CD8-positive, alpha-beta memory T cell (primary cell): Measurements from ENCODE around the gene C10orf105. TPM values are rescaled to one million over a fixed set of nuclear protein-coding genes. Genes with fewer than 3 reads are reported as not detected.

ENCODE experiments used
- CTCF ChIA-PET: fragments of 350-600 bp; sonication (Branson Sonifier 250); formaldehyde crosslinking; loops from one replicate; lab custom pipeline; 2021; ENCODE audit warnings: antibody characterized with exemption; lab: Charles Lee
- POLR2A ChIA-PET: fragments of 350-600 bp; sonication (Branson Sonifier 250); formaldehyde crosslinking; loops from one replicate; lab custom pipeline; 2021; ENCODE audit warnings: antibody characterized with exemption; lab: Charles Lee
- DNase-seq, 5 donors: peaks; one replicate each; pipeline versions ENCODE4 v3.0.0 to v3.0.0-alpha.2; 2020 to 2022; ENCODE audit warnings: mixed read lengths in 1 of 5
- H3K27ac ChIP-seq: one replicate; pipeline ENCODE4 v1.7.0; 2013; ENCODE audit warnings: low read depth, mild to moderate bottlenecking, low read length, moderate library complexity
- H3K27me3 ChIP-seq: 2 replicates; pipeline ENCODE4 v1.7.0; 2013; ENCODE audit warnings: low read length, mild to moderate bottlenecking; ENCODE audit not compliant: insufficient read depth, poor library complexity, severe bottlenecking
- H3K36me3 ChIP-seq: 2 replicates; pipeline ENCODE4 v1.7.0; 2013; ENCODE audit warnings: mild to moderate bottlenecking, low read length, moderate library complexity; ENCODE audit not compliant: insufficient read depth
- H3K4me1 ChIP-seq: 2 replicates; pipeline ENCODE4 v1.7.0; 2013; ENCODE audit warnings: mild to moderate bottlenecking, low read length, moderate library complexity; ENCODE audit not compliant: insufficient read depth
- H3K4me3 ChIP-seq: 2 replicates; pipeline ENCODE4 v1.7.0; 2013; ENCODE audit warnings: mild to moderate bottlenecking, low read length
- H3K9me3 ChIP-seq: 2 replicates; pipeline ENCODE4 v1.7.0; 2013; ENCODE audit warnings: mild to moderate bottlenecking, low read length
- H3K27ac Mint-ChIP-seq, 8 donors: one replicate each; pipeline ENCODE4 v1.8.0; 2020 to 2021; ENCODE audit warnings: mixed read lengths in 8 of 8, mild to moderate bottlenecking in 6 of 8, inconsistent platforms in 3 of 8, moderate library complexity in 3 of 8
- H3K27me3 Mint-ChIP-seq, 2 donors: one replicate each; pipeline ENCODE4 v1.8.0; 2020 to 2021; ENCODE audit warnings: mixed read lengths in 2 of 2, mild to moderate bottlenecking in 1 of 2, moderate library complexity in 1 of 2
- H3K36me3 Mint-ChIP-seq, 3 donors: one replicate each; pipeline ENCODE4 v1.8.0; 2020 to 2021; ENCODE audit warnings: mixed read lengths in 3 of 3, inconsistent platforms in 1 of 3, mild to moderate bottlenecking in 1 of 3
- H3K4me1 Mint-ChIP-seq, 3 donors: one replicate each; pipeline ENCODE4 v1.8.0; 2020 to 2021; ENCODE audit warnings: mixed read lengths in 3 of 3, inconsistent platforms in 1 of 3, mild to moderate bottlenecking in 1 of 3
- H3K4me3 Mint-ChIP-seq, 7 donors: one replicate each; pipeline ENCODE4 v1.8.0; 2020 to 2021; ENCODE audit warnings: mixed read lengths in 7 of 7, mild to moderate bottlenecking in 6 of 7, moderate library complexity in 4 of 7, inconsistent platforms in 2 of 7
- H3K9me3 Mint-ChIP-seq, 5 donors: one replicate each; pipeline ENCODE4 v1.8.0; 2020 to 2022; ENCODE audit warnings: mixed read lengths in 5 of 5, mild to moderate bottlenecking in 3 of 5, moderate library complexity in 2 of 5, inconsistent platforms in 1 of 5
- polyA plus RNA-seq: library from polyadenylated mRNA; unstranded; fragments of 300-500 nt; fragmentation: Illumina TruSeq; gene quantifications from one replicate; pipeline ENCODE4 v1.2.3, GENCODE V29; 2021
- total RNA-seq, 2 experiments: library from RNA; stranded (reverse); gene quantifications; one replicate each; pipeline ENCODE4 v1.2.3, GENCODE V29; 2021

C10orf105 gene
- total and polyA plus RNA-seq, 3 experiments from 2014 or later = 0.04 to 0.23 (median 0.11) TPM

DNA sequence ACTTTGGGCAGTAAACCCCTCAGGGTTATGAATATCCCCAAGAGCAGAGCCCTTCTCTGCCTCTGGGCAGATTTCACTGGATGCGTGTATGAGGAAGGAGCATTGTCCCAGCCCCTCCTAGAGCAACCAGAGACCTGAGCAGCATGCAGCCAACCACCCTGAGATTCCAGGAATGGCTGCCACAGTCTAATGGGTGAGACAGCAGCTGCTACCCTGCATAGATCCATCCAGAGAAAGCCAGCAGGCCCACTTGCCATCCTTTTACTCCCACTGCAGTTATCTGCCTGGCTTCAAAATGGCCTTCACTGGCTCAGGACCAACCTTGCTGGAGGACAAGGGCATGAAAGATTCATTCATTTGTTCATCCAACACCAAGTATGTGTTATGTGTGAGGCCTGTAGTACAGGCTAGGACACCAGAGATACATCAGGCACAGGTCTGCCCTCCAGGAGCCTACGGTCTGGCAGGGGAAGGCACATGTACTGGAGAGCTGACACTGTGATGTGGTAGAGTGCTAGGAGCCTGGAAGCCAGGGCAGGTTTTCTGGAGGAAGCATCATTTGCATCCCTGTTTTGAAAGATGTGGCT lies 26.2 kb upstream of the C10orf105 start:
- Histone ChIP-seq H3K27ac (peak overlapping the region; percentile 60), H3K9me3 (no peaks in the 10 kb centered on the region), H3K36me3 (no peaks in the 10 kb centered on the region), H3K4me1 (peaks cover 100% of the 10 kb centered on the region), H3K4me3 (peak overlapping the region; percentile 20), H3K27me3 (no peaks in the 10 kb centered on the region)
- Mint-ChIP-seq H3K9me3 (no peaks in the 10 kb centered on the region), H3K27me3 (no peaks in the 10 kb centered on the region), H3K4me3 (peak overlapping the region in 6 of 7 donors; percentile 48 to 72 (median 62)), H3K36me3 (peaks cover 0 to 16% (median 5%) of the 10 kb centered on the region in 3 donors), H3K4me1 (peaks cover 100% of the 10 kb centered on the region in 3 donors), H3K27ac (peak overlapping the region; percentile 88 to 99 (median 95))
- DNase-seq = no peak
- ChIA-PET POLR2A (interaction anchor here (1.2 to 5.3 kb wide), 3 partner anchors 9 to 27 kb away, joined by 3 to 25 read pairs (median 6); partner anchors contain the start of gene VSIR), CTCF (interaction anchor here (1.2 to 10.4 kb wide), 7 partner anchors 9 to 66 kb away, joined by 3 to 152 read pairs (median 10); partner anchors contain the start of gene VSIR)

DNA sequence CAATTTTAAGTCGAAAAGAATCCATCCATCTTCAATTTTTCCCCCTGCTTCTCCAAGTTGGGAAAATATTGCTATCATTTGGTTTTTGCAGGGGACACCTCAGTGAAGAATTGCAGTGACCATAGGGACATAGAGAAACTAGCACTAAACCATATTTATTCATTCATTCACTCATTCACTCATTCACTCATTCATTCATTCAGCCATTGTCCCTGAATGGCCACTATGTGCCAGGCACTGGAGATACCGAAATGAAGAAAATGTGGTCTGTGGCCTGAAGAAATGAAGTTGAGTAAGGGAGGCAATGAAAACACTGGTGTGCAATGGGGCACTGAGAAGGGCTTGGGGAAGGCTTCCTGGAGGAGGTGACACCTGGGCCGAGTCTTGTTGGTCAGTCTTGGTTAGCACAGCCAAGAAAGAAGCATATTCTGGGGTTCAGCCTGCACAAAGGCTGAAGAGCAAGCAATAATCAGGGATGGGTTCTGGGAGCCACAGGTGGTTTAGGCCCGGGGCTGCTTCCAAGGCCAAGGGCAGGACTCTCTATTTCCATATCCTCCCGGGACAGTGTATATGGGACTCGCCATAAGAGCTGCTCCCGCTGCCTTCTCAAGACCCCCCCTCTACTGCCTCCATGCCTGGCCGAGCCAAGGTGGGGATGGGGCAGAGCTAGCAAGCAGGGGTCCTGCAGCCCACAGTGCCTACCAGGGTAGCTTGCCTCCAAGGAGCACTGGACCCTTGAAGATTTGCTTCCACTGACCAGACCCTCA lies 25.5 kb upstream of the C10orf105 start:
- POLR2A ChIA-PET = interaction anchor here (1.2 to 5.3 kb wide), 3 partner anchors 9 to 28 kb away, joined by 3 to 25 read pairs (median 6); partner anchors contain the start of gene VSIR
- Histone ChIP-seq H3K9me3 (no peaks in the 10 kb centered on the region), H3K27me3 (no peaks in the 10 kb centered on the region), H3K27ac (no peak overlapping the region), H3K36me3 (no peaks in the 10 kb centered on the region), H3K4me1 (peaks cover 100% of the 10 kb centered on the region), H3K4me3 (peak overlapping the region; percentile 20)
- CTCF ChIA-PET = interaction anchor here (1.2 to 10.4 kb wide), 3 partner anchors 17 to 37 kb away, joined by 3 to 152 read pairs (median 5); no protein-coding TSS in a partner anchor
- peaks cover 100% of the 10 kb centered on the region in 3 donors for H3K4me1 Mint-ChIP-seq
- H3K27ac Mint-ChIP-seq = peak overlapping the region; percentile 57 to 99 (median 95)
- peaks cover 0 to 9% (median 1%) of the 10 kb centered on the region in 3 donors for H3K36me3 Mint-ChIP-seq
- H3K9me3 Mint-ChIP-seq = no peaks in the 10 kb centered on the region
- DNase-seq = no peak
- no peaks in the 10 kb centered on the region for H3K27me3 Mint-ChIP-seq
- peak overlapping the region; percentile 15 to 72 (median 60) for H3K4me3 Mint-ChIP-seq

DNA sequence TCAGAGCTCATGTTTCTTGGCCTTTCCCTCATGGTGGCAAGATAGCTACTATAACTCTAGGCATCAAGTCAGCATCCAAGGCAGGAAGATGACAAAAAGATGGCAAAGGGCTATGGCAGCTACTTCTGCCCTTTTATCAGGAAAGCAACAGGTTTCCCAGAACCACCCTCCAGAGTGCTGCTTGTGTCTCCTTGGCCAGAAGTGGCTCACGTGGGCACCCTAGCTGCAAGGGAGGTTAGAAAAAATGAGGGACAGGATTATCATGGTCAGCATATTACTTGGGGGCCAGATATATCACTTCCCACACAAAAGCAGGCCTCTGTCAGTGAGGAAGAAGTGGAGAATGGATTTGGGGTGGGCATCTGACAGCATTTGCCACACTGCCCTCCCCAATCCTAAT lies 24.3 kb upstream of the C10orf105 start:
- no peaks in the 10 kb centered on the region for H3K36me3 ChIP-seq
- CTCF ChIA-PET = interaction anchor here (1.1 to 10.4 kb wide), 6 partner anchors 8 to 47 kb away, joined by 3 to 152 read pairs (median 9); partner anchors contain the start of gene VSIR
- H3K9me3 Mint-ChIP-seq = no peaks in the 10 kb centered on the region
- H3K27ac ChIP-seq = no peak overlapping the region
- peaks cover 0 to 2% (median 0%) of the 10 kb centered on the region in 3 donors for H3K36me3 Mint-ChIP-seq
- H3K4me1 ChIP-seq = peaks cover 100% of the 10 kb centered on the region
- peaks cover 98 to 100% (median 100%) of the 10 kb centered on the region in 3 donors for H3K4me1 Mint-ChIP-seq
- H3K27me3 Mint-ChIP-seq = no peaks in the 10 kb centered on the region
- H3K27ac Mint-ChIP-seq = peak overlapping the region; percentile 93 to 99 (median 96)
- peak overlapping the region in 4 of 7 donors; percentile 35 to 80 (median 66) for H3K4me3 Mint-ChIP-seq
- H3K9me3 ChIP-seq = no peaks in the 10 kb centered on the region
- no peaks in the 10 kb centered on the region for H3K27me3 ChIP-seq
- no peak for DNase-seq
- POLR2A ChIA-PET = interaction anchor here (1.0 to 4.3 kb wide), 4 partner anchors 8 to 29 kb away, joined by 3 to 29 read pairs (median 8); partner anchors contain the start of gene VSIR
- peak overlapping the region; percentile 32 for H3K4me3 ChIP-seq

DNA sequence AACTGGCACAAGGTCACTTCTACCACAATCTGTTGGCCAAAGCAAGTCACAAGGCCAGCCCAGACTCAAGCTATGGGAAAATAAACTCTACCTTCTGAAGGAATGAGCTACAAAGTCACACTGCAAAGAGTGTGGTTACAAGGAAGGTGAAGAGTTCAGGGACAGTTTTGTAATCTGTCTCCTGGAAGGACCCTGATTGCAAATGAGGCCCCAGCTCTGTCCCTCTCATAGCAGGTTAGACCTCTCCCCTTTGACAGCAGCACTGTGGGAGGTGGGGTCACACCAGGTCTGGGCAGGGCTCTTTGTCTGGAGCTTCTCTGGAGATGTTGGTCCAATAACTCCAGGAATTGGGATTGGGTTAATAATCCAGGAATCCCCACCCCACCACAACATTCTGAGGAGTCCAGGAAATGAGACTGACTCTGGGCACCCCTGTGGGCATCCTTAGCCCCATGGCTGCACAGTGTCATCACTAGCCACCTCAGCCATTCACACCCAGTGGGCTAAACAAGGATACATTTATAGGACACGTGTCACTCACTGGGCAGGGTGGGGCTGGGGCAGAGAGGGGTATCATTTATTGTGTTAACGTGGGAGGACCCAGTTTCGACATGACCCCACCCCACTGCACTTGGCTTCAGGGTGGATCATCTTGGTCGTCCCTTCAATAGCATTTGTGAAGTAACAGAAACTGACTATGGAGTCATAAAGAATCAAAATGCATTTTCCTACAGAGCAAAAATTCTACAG lies 23.7 kb upstream of the C10orf105 start:
- peak overlapping the region; percentile 32 for H3K4me3 ChIP-seq
- no peaks in the 10 kb centered on the region for H3K36me3 ChIP-seq
- Mint-ChIP-seq H3K4me1 (peaks cover 94 to 100% (median 99%) of the 10 kb centered on the region in 3 donors), H3K36me3 (no peaks in the 10 kb centered on the region), H3K27me3 (no peaks in the 10 kb centered on the region), H3K27ac (peak overlapping the region; percentile 93 to 99 (median 96)), H3K4me3 (peak overlapping the region; percentile 54 to 84 (median 75)), H3K9me3 (no peaks in the 10 kb centered on the region)
- H3K4me1 ChIP-seq = peaks cover 100% of the 10 kb centered on the region
- ChIA-PET CTCF (interaction anchor here (1.0 to 10.4 kb wide), 9 partner anchors 9 to 47 kb away, joined by 3 to 152 read pairs (median 5); partner anchors contain the start of gene VSIR), POLR2A (interaction anchor here (0.9 to 4.3 kb wide), 8 partner anchors 8 to 30 kb away, joined by 3 to 29 read pairs (median 8); partner anchors contain the start of gene VSIR)
- no peak for DNase-seq
- H3K27ac ChIP-seq = peak overlapping the region; percentile 28
- H3K27me3 ChIP-seq = no peaks in the 10 kb centered on the region
- no peaks in the 10 kb centered on the region for H3K9me3 ChIP-seq

DNA sequence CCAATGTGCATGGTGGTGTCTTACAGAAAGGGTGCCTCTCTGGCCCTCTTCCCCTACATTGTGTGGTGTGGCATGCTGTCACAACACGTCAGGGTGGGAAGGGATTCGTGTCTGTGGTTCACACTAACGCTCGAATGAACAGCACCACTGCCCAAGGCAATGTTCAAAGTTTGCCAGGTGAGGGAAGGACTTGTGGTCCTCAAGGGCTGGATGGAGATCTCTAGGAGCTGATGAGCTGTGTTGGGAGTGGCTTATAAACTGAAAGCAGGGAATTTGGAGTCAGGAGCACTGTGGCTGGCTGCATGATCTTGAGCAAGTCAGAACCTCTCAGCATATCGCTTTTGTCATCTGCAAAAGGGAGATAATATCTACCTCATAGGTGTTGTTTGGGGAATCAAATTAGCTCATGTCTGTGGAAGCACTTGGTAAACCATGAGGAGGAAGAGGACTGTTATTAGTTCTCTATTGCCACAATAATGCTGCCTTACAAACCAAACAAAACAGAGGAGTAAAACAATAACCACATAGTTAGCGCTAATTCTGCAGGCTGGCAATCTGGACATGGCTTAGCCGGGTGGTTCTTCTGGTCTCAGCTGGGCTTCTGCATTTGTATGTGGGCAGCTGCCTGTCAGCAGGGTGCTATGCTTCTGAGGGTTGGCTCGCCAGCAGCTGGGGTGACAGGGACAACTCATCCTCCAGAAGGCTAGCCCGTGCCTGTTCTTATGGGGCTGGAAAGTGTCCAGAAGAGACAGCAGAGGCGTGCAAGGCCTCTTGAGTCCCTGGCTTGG lies 22.9 kb upstream of the C10orf105 start:
- Histone ChIP-seq H3K4me1 (peaks cover 100% of the 10 kb centered on the region), H3K36me3 (no peaks in the 10 kb centered on the region), H3K4me3 (peak overlapping the region; percentile 70), H3K27me3 (no peaks in the 10 kb centered on the region), H3K27ac (peak overlapping the region; percentile 28), H3K9me3 (no peaks in the 10 kb centered on the region)
- Mint-ChIP-seq H3K4me3 (peak overlapping the region; percentile 54 to 84 (median 75)), H3K36me3 (no peaks in the 10 kb centered on the region), H3K27ac (peak overlapping the region; percentile 93 to 99 (median 96)), H3K27me3 (peaks cover 0 to 2% of the 10 kb centered on the region in 2 donors), H3K9me3 (no peaks in the 10 kb centered on the region), H3K4me1 (peaks cover 94 to 100% (median 99%) of the 10 kb centered on the region in 3 donors)
- DNase-seq = peak in 4 of 5 donors; percentile 27 to 64 (median 57)
- CTCF ChIA-PET = interaction anchor here (1.0 to 10.4 kb wide), 10 partner anchors 10 to 46 kb away, joined by 3 to 152 read pairs (median 4); partner anchors contain the start of gene VSIR
- POLR2A ChIA-PET = interaction anchor here (0.9 to 4.3 kb wide), 10 partner anchors 8 to 31 kb away, joined by 3 to 29 read pairs (median 6); partner anchors contain the start of gene VSIR

DNA sequence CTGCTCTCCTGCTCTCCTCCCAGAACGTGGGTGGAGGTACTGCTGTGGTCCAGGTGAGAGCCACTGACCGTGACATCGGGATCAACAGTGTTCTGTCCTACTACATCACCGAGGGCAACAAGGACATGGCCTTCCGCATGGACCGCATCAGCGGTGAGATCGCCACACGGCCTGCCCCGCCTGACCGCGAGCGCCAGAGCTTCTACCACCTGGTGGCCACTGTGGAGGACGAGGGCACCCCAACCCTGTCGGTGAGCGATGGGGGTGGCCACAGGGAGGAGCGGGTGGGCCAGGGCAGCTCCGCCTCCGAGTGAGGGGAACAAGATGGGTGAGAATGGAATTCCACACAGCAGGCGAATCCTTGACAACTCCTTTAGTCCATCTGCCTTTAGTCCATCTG lies 22.1 kb upstream of the C10orf105 start:
- ChIA-PET POLR2A (interaction anchor here (1.5 to 4.3 kb wide), 6 partner anchors 8 to 32 kb away, joined by 4 to 29 read pairs (median 11); partner anchors contain the start of gene VSIR), CTCF (interaction anchor here (0.9 to 10.4 kb wide), 9 partner anchors 9 to 34 kb away, joined by 3 to 152 read pairs (median 5); partner anchors contain the start of gene VSIR)
- Histone ChIP-seq H3K27me3 (no peaks in the 10 kb centered on the region), H3K9me3 (no peaks in the 10 kb centered on the region), H3K27ac (peak overlapping the region; percentile 44), H3K4me1 (peaks cover 100% of the 10 kb centered on the region), H3K4me3 (peak overlapping the region; percentile 70), H3K36me3 (no peaks in the 10 kb centered on the region)
- Mint-ChIP-seq H3K36me3 (no peaks in the 10 kb centered on the region), H3K9me3 (no peaks in the 10 kb centered on the region), H3K27me3 (peaks cover 0 to 2% of the 10 kb centered on the region in 2 donors), H3K4me3 (peak overlapping the region; percentile 54 to 84 (median 75)), H3K4me1 (peaks cover 94 to 100% (median 99%) of the 10 kb centered on the region in 3 donors), H3K27ac (peak overlapping the region; percentile 93 to 99 (median 96))
- no peak for DNase-seq
